ENCODE data around the gene BANP. TPM values are rescaled to one million over a fixed set of nuclear protein-coding genes. Genes with fewer than 3 reads are reported as not detected.
"Not testable (repeated sequence)": the region's sequence is repeated elsewhere in the genome, so short reads cannot be mapped to it uniquely, and the experiment has no call there.

Gene BANP
- total RNA-seq, 1 experiment from 2014 or later = 22.8 TPM

- DNase-seq (ENCODE audit: low spot score) = no peak
Measured at GRCh38 chr16:88083582-88083981, 132.3 kb downstream of the BANP start.

DNA sequence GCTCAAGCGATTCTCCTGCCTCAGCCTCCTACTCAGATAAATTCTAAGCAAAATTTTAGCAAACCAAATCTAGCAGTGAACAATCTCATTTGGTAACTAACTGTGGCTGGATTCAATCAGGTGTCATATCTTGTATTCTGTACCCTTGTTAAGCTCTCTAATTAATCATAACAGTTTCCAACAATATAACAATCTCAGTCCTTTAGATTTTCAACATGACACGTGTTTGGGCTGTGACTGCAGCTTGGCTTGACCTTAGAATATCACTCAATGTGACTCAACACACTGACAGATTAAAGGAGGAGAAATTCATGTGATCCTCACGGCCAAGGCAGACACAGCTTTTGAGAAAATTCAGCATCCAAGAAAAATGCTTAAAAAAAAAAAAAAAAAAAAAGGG, 133.6 kb downstream of the BANP start:
- DNase-seq (ENCODE audit: low spot score) = no peak

DNA sequence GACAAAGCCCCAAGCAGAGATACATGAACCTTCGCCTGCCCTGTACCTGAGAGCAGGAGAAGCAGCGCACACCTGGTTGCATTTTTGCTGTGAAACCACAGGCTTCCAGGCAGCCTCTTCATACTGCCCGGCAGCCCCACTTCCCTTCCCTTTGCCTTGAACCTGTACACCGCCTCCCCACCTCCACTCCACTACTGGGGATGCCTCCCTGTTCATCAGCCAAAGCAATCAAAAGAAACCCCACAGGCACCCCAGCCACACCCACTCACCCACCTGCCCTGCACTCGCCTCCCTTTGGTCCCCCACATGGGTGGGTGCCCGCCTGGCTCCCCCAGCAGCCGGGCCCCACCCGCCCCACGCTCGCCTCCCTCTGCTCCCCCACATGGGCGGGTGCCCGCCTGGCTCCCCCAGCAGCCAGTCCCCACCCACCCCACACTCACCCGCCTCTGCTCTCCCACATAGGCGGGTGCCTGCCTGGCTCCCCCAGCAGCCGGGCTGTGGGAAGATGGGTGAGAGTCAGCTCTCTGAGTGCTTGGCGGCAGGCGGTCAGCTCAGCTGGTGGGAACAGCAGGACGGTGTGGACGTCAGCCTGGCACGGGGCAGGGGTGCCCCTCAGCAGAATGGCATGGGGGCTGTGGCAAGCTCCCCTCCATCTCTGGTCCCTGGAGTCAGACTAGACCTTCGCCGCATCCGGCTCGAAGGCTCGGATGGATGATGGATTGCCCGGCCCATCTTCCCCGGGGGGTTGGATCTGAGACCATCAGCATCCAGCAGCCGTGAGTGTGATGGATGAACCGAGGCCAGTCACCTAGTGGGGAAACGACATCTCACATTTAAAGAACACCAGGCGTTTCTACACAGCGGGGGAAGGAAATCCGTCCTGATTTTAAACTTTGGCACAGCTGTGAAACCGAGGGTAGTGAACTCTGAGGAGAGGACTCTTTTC, 135.6 kb downstream of the BANP start:
- DNase-seq (ENCODE audit: low spot score) = no peak

GRCh38 chr16:88087517-88087877, 136.3 kb downstream of the BANP start:
- DNase-seq (ENCODE audit: low spot score) = no peak

GRCh38 chr16:88088161-88088581, 136.9 kb downstream of the BANP start:
- no peak for DNase-seq (ENCODE audit: low spot score)

- not testable (repeated sequence) for DNase-seq (ENCODE audit: low spot score)
Measured at GRCh38 chr16:88088611-88089010, 137.4 kb downstream of the BANP start.

GRCh38 chr16:88089071-88089470, 137.8 kb downstream of the BANP start:
- DNase-seq (ENCODE audit: low spot score) = not testable (repeated sequence)

- DNase-seq (ENCODE audit: low spot score) = not testable (repeated sequence)
Measured at GRCh38 chr16:88089632-88090376, 138.6 kb downstream of the BANP start.

- DNase-seq (ENCODE audit: low spot score) = not testable (repeated sequence)
Measured at GRCh38 chr16:88090377-88091175, 139.3 kb downstream of the BANP start.

GRCh38 chr16:88091221-88091971, 140.2 kb downstream of the BANP start:
- DNase-seq (ENCODE audit: low spot score) = not testable (repeated sequence)

- not testable (repeated sequence) for DNase-seq (ENCODE audit: low spot score)
Measured at GRCh38 chr16:88091972-88092302, 140.7 kb downstream of the BANP start.

GRCh38 chr16:88092791-88093555, 141.7 kb downstream of the BANP start:
- not testable (repeated sequence) for DNase-seq (ENCODE audit: low spot score)

- DNase-seq (ENCODE audit: low spot score) = not testable (repeated sequence)
Measured at GRCh38 chr16:88093556-88094252, 142.5 kb downstream of the BANP start.

DNA sequence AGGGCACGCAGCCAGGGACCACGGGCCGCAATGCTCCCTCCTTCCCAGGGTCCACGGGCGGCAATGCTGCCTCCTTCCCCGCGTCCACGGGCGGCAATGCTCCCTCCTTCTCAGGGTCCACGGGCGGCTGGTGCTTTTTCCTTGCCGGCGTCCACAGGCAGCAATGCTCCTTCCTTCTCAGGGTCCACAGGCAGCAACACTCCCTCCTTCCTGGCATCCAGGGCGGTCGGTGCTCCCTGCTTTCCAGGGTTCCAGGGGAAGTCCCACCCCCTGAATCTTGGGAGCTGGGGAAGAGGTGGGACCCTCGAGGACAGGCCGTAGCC, 143.0 kb downstream of the BANP start:
- DNase-seq (ENCODE audit: low spot score) = not testable (repeated sequence)

GRCh38 chr16:88094900-88095299, 143.7 kb downstream of the BANP start:
- DNase-seq (ENCODE audit: low spot score) = not testable (repeated sequence)

DNA sequence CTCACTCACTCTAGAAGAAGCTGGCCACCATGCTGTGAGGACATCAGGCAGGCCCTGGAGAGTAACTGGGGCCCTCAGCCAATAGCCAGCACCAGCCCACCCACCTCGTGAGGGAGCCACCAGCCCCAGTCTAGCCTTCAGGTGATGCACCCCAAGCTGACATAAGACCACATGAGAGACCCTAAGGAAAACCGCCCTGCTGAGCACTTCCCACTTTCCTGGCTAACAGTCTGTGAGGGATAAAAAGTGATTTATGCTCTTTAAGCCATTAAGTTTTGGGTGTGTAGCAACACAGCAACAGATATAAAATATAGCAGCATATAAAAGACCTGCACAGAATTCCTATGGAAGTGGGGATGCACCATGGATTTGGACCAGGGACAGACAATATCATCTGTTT, 145.4 kb downstream of the BANP start:
- DNase-seq (ENCODE audit: low spot score) = not testable (repeated sequence)

GRCh38 chr16:88098731-88099562, 147.7 kb downstream of the BANP start:
- DNase-seq (ENCODE audit: low spot score) = not testable (repeated sequence)

GRCh38 chr16:88099563-88099890, 148.3 kb downstream of the BANP start:
- DNase-seq (ENCODE audit: low spot score) = no peak

GRCh38 chr16:88099956-88100355, 148.7 kb downstream of the BANP start:
- DNase-seq (ENCODE audit: low spot score) = not testable (repeated sequence)
